ENCODE data around the gene CTNNAL1.

- TF ChIP-seq CREB1 (IDR thresholded peaks at IDR 0.05; ENCODE audit: low read depth) = peak; percentile 89; the same call in 1 of the 2 replicates
- peak; percentile 80 for TF ChIP-seq TAF1 (IDR thresholded peaks at IDR 0.05; ENCODE audit: low read depth)
- no peak for TF ChIP-seq TEAD4 (IDR thresholded peaks at IDR 0.05)
Measured at GRCh38 chr9:108933718-108934322, 79.5 kb downstream of the CTNNAL1 start, which contains the start of gene ELP1.

Data from Ishikawa (cell line).